HL-60 (cell line): ENCODE measurements around the gene CERS4.

Experiments
- CTCF ChIP-seq: IDR thresholded peaks from one replicate; pipeline ENCODE4 v1.5.1; 2011; ENCODE audit warnings: low read length, control low read depth, inconsistent platforms; ENCODE audit not compliant: insufficient read depth
- GABPA ChIP-seq: IDR thresholded peaks from 2 replicates; pipeline ENCODE4 v1.6.1; 2012; ENCODE audit warnings: low read depth
- POLR2AphosphoS5 ChIP-seq: IDR thresholded peaks from 2 replicates; pipeline ENCODE4 v1.6.1; 2012; ENCODE audit warnings: low read depth
- REST ChIP-seq: IDR thresholded peaks from 2 replicates; pipeline ENCODE4 v1.6.1; 2012; ENCODE audit warnings: low read depth; ENCODE audit not compliant: insufficient replicate concordance
- SPI1 ChIP-seq: IDR thresholded peaks from 2 replicates; pipeline ENCODE4 v1.6.1; 2012; ENCODE audit warnings: low read depth, mild to moderate bottlenecking, borderline replicate concordance

GRCh38 chr19:8209462-8210378 is 550 bp downstream of the CERS4 start:
- TF ChIP-seq CTCF (no peak), POLR2AphosphoS5 (no peak), GABPA (no peak), REST (no peak), SPI1 (no peak)
